GM21619 (cell line): Measurements from ENCODE around the gene MYLK.

Experiments used
- ATAC-seq: cut with Tn5 transposase; IDR thresholded peaks from one replicate; pipeline ENCODE4 v1.9.1; 2021; ENCODE audit not compliant: unreplicated experiment

MYLK gene

GRCh38 chr3:123571264-123571972 lies 312.7 kb downstream of the MYLK start:
- ATAC-seq, result no peak

GRCh38 chr3:123568875-123569274 lies 315.3 kb downstream of the MYLK start:
- no peak for ATAC-seq

DNA sequence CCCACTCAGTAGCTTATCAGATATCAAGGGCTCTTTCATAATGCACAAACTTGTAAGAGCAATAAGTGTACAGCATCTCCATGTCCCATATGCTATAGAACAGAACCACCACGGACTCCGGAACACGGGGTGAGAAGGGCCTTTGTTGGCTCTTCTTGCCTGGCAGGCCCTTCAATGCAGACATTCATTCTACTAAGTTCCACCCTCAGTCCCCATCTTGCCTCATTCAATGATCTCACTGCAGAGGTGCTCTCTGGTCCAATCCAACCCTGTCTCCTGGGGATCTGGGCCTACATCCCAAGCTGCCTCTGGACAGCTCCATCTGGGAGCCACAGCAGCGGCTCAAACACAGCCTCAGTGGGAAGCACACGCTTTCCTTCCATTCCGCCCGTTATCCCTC lies 316.1 kb downstream of the MYLK start:
- ATAC-seq, result no peak

DNA sequence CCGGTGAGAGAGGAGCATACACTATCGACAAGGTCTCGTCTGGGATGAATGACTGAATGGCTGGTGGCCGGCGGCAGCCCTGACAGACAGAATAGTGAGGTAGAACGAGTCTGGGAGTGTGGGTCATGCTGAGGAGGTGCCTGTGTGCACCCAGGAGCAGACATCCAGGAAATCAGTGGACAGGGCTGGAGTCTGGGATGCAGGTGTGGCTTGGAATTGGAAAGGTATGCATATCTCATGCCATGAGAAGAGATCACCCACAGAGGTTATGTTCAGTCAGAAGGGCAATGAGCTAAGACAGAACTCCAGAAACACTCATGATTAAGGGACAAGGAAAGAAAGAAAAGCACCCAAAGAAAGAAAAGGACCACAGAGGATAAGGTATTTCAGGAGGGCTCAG lies 320.1 kb downstream of the MYLK start:
- no peak for ATAC-seq

DNA sequence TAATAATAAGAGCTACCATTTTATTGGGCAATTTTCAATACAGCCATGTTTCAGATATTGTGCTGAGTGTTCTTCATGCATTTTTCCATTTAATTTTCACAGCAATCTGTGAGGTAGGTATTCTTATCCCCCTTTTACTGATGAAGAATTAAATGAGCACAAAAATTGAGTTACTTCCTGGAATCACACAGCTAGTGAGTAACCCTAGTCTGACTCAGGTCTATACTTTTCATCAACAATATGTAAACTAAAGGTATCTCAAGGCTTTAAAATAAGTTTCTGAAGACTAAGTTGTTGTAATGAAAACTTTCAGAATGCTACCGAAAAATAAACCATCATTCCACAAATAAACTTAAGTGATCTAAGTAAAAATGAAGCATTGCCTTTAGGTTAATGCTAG lies 321.6 kb downstream of the MYLK start:
- no peak for ATAC-seq

- ATAC-seq, result no peak
Measured at GRCh38 chr3:123561188-123561587, 322.9 kb downstream of the MYLK start.
